GM19043 (cell line): ENCODE results near the gene NKD1.
A peak's percentile ranks its signal among the peaks of the same experiment; 100 is the strongest.
"Not testable (repeated sequence)": the region's sequence is repeated elsewhere in the genome, so short reads cannot be mapped to it uniquely, and the experiment has no call there.

Source experiments
- ATAC-seq: cut with Tn5 transposase; IDR thresholded peaks from one replicate; pipeline ENCODE4 v1.9.1; 2021; ENCODE audit warnings: low read depth; ENCODE audit not compliant: unreplicated experiment

NKD1 gene

GRCh38 chr16:50548125-50548908 lies at the start of gene NKD1:
NKD1 (plus strand) TSS chr16:50548396; CDS start chr16:50548554, 158 bp downstream.
- peak; percentile 77 for ATAC-seq

- ATAC-seq, result no peak
Measured at GRCh38 chr16:50498431-50499155, 49.6 kb upstream of the NKD1 start.

DNA sequence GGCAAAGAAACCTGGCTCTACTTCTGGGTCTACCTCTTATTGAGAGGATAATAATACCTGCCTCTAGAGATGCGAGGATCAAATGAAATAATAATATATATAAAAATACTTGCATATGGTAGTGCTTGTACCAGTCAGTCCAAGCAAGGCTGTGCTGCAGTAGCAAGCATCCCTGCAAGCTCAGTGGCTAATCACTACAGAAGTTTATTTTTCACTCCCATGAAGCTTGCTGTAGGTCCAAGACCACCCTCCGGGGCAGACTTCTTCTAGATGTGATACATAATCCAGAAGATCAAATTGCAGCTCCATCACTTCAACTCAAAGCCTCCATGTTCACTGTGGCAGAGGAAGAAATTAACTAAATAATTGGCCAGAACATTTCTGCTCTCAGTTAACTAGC lies 48.9 kb upstream of the NKD1 start:
- ATAC-seq, result no peak

- no peak for ATAC-seq
Measured at GRCh38 chr16:50500171-50500874, 47.9 kb upstream of the NKD1 start.

- no peak for ATAC-seq
Measured at GRCh38 chr16:50501251-50501650, 46.9 kb upstream of the NKD1 start.

DNA sequence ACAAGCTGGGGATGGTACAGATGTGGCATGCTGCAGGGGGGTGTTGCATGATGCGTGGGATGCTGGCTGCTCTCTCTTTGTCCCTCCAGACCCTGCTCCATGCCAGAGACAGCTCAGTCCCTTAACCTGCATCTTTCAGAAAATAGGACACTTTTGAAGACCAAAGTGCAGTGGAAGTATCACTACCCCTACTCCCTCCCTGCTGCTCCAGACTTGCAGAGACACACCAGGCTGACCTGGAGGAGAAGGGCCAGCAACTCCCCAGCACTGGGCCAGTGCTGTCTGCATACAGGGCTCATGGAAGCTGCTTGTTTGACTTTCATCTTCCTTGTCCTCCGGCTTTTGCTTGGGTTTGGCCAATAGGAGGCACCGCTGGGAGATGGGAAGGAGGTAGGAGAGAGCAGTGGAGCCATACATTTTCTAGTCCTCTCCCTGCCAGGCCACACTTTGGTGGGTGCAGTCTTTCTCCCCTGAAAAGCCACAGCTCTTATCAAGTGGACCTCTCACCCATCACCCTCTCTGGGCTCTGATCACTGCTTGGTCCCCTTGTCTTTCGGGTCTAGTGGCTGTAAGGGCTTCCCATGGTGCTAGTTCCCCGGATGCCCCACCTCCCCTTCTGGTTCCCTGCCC lies 46.1 kb upstream of the NKD1 start:
- ATAC-seq, result no peak

DNA sequence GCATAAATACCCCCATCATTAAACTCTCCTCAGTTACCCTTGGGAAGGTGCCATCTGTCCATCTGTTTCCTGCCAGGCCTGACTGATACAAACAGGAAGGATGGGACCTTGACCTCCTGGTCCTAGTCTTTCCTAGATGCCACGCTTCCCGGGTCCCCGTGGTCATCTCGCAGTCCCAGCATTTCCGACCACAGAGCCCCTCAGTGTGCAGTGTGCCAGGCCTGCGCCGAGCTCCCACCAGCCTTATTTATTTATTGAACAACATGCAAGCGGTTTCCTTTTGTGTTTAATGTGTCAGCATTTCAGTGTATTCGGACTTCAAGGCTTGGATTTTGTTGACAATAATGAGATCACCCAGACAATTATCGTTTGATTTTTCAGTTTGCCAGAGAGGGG lies 45.6 kb upstream of the NKD1 start:
- ATAC-seq, result no peak

DNA sequence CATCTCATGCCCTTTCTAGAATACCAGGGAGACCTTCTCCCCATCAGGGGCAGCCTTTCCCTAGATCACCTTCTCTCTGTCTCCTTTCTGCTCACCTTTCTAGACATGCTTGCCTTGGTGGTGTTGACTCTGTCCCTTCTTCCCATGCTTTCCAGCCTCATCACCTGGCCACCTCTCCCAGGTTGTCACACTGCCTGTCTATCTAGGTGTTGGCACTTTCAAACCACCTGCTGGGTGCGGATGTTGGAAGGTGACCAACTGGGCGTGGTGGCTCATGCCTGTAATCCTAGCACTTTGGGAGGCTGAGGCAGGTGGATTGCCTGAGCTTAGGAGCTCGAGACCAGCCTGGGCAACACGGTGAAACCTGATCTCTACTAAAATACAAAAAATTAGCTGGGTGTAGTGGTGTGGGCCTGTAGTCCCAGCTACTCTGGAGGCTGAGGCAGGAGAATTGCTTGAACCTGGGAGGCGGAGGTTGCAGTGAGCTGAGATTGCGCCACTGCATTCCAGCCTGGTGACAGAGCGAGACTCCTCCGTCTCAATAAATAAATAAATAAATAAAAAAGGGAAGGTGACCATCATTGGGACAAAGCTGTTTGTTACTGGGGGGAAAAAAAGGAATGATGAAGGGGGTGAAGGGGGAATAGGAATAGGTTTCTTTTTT lies 44.2 kb upstream of the NKD1 start:
- ATAC-seq, result not testable (repeated sequence)

- ATAC-seq, result no peak
Measured at GRCh38 chr16:50505115-50505514, 43.1 kb upstream of the NKD1 start.

DNA sequence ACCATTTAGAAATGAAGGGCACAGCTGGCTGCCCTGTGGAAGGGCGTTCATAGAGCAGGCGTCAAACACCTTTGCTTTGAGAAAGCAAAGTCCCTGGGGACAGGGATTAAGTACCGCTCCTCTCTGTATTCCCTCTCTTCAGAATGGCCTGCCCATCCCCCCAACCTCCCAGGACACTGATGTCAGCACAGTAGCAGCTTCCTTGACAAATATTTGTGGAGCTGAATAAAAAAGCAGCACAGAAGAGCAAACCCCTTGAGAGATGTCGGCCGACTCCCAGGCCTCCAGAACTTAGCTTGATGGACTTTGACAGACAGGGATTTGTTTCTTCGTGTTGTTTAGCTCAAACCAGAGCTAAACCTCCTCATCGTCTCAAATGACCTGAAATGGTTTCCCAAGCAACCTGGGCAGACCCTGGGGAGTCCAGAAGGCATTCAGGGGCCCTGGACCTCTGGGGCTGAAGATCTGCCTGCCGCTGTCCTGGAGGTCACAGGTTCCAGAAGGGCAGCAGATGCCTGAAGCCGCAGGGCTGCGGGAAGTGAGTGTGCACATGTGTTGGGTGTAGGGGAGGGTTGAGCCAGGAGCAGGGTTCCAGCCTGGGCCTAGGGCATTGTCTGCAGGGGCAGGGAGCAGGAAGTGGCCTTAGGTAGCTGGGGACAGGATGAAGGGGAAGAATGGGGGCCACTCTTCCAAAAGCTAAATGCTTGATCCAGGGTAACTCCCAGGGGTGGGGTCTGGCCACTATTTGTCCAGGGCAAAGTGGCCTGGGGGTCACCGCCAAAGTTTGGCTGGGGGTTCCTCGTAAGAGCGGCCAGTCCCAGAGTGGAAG lies 42.3 kb upstream of the NKD1 start:
- ATAC-seq, result no peak

- no peak for ATAC-seq
Measured at GRCh38 chr16:50506543-50506937, 41.7 kb upstream of the NKD1 start.

DNA sequence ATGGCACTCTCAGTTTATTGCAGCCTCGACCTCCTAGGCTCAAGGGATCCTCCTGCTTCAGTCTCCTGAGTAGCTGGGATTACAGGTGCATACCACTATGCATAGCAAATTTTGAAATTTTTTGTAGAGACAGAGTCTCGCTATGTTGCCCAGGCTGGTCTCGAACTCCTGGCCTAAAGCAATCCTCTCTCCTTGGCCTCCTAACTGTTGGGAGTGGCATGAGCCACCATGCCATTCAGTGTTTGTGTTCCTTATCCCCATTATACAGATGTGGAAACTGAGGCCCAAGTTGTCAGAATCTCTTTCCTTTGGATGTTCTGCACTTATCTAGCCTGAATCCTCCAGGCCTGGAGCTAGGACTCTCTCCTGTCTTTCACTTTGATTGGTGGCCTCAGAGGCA lies 40.8 kb upstream of the NKD1 start:
- ATAC-seq, result no peak

- ATAC-seq, result no peak
Measured at GRCh38 chr16:50509521-50510341, 38.5 kb upstream of the NKD1 start.

DNA sequence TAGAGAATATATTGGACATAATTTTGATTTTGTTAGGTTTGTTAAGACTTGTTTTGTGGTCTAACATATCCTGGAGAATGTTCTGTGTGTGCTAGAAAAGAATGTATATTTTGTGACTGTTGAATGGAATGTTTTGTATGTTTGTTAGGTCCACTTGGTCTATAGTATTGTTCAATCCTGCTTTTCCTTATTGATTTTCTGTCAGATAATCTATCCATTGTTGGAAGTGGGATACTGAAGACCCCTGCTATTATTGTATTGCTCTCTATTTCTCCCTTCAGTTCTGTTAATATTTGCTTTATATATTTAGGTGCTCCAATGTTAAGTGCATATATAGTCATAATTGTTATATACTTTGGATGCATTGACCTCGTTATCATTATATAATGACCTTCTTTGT lies 33.0 kb upstream of the NKD1 start:
- ATAC-seq, result no peak

DNA sequence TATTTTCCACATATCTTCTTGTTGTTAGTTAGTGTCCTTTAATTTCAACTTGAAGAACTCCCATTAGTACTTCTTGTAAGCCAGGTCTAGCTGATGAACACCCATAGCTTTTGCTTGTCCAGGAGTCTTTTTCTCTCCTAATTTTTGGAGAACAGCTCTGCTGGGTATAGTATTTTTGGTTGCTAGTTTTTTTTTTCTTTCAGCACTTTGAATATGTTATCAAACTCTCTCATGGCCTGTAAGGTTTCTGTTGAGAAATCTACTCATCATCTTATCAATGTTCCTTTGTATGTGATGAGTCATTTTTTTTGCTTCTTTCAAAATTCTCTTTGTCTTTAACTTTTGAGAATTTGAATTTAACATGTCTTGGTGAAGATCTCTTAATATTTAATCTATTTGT lies 31.8 kb upstream of the NKD1 start:
- no peak for ATAC-seq

GRCh38 chr16:50516890-50517289 lies 31.3 kb upstream of the NKD1 start:
- no peak for ATAC-seq

- ATAC-seq, result no peak
Measured at GRCh38 chr16:50517450-50518252, 30.5 kb upstream of the NKD1 start.

GRCh38 chr16:50519001-50519400 lies 29.2 kb upstream of the NKD1 start:
- ATAC-seq, result no peak
